Muscle layer of duodenum (tissue), 2 donors: ENCODE data around the gene MAML2.

ENCODE experiments used
- H3K27ac ChIP-seq: one replicate; pipeline ENCODE4 v1.7.0; 2013; ENCODE audit warnings: mild to moderate bottlenecking, low read length
- H3K27me3 ChIP-seq: one replicate; pipeline ENCODE4 v1.7.0; 2013; ENCODE audit warnings: low read depth, mild to moderate bottlenecking, control low read depth, low read length
- H3K36me3 ChIP-seq, 2 donors: one replicate each; pipeline ENCODE4 v1.7.0; 2013; ENCODE audit warnings: low read length in 2 of 2, control low read depth in 1 of 2, mild to moderate bottlenecking in 1 of 2; ENCODE audit not compliant: insufficient read depth in 2 of 2, control insufficient read depth in 1 of 2
- H3K4me1 ChIP-seq, 2 donors: one replicate each; pipeline ENCODE4 v1.7.0; 2013; ENCODE audit warnings: low read length in 2 of 2, mild to moderate bottlenecking in 2 of 2, control low read depth in 1 of 2, moderate library complexity in 1 of 2; ENCODE audit not compliant: insufficient read depth in 2 of 2, control insufficient read depth in 1 of 2
- H3K4me3 ChIP-seq, 2 donors: one replicate each; pipeline ENCODE4 v1.7.0; 2013; ENCODE audit warnings: low read length in 2 of 2, low read depth in 1 of 2, mild to moderate bottlenecking in 1 of 2
- H3K9me3 ChIP-seq, 2 donors: one replicate each; pipeline ENCODE4 v1.7.0; 2013; ENCODE audit warnings: low read length in 2 of 2, control low read depth in 1 of 2, mild to moderate bottlenecking in 1 of 2; ENCODE audit not compliant: control insufficient read depth in 1 of 2
- donor health status: healthy.

The MAML2 gene

GRCh38 chr11:96366024-96366423 is 23.0 kb upstream of the MAML2 start:
- H3K27me3 ChIP-seq = no peaks in the 10 kb centered on the region
- no peaks in the 10 kb centered on the region for H3K4me1 ChIP-seq
- H3K36me3 ChIP-seq = peaks cover 6 to 25% of the 10 kb centered on the region in 2 donors
- no peak overlapping the region for H3K27ac ChIP-seq
- H3K9me3 ChIP-seq = peaks cover 0 to 2% of the 10 kb centered on the region in 2 donors
- no peak overlapping the region for H3K4me3 ChIP-seq

- Histone ChIP-seq H3K9me3 (peaks cover 0 to 2% of the 10 kb centered on the region in 2 donors), H3K4me1 (no peaks in the 10 kb centered on the region), H3K4me3 (no peak overlapping the region), H3K36me3 (peaks cover 1 to 25% of the 10 kb centered on the region in 2 donors), H3K27me3 (no peaks in the 10 kb centered on the region), H3K27ac (no peak overlapping the region)
These were observed 22.5 kb upstream of the MAML2 start for GRCh38 chr11:96365493-96365892.

- Histone ChIP-seq H3K4me3 (no peak overlapping the region), H3K27ac (no peak overlapping the region), H3K27me3 (no peaks in the 10 kb centered on the region), H3K9me3 (no peaks in the 10 kb centered on the region), H3K4me1 (no peaks in the 10 kb centered on the region), H3K36me3 (peaks cover 15 to 22% of the 10 kb centered on the region in 2 donors)
These were observed 18.8 kb upstream of the MAML2 start for GRCh38 chr11:96361778-96362177.

DNA sequence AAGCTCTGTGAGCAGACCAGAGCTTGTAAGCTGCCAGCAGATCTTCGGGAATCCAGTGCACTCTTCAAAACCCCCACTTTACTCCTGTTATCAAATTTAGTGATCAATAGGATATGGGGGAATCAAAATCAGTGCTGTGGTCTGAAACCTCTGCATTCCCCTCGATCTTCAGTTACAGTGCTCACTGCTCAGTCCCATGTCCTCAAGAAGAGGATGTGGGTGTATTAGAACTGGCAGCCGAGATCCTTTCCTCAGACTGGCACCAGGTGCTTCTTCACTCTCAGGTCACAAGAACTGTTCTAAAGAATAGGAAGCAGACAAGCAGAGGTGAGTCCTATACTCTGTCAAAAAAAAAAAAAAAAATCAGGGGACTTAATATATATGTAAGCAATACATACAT is 15.3 kb upstream of the MAML2 start:
- no peaks in the 10 kb centered on the region for H3K9me3 ChIP-seq
- no peaks in the 10 kb centered on the region for H3K27me3 ChIP-seq
- peaks cover 29 to 31% of the 10 kb centered on the region in 2 donors for H3K36me3 ChIP-seq
- no peaks in the 10 kb centered on the region for H3K4me1 ChIP-seq
- no peak overlapping the region for H3K4me3 ChIP-seq
- H3K27ac ChIP-seq = no peak overlapping the region

- no peaks in the 10 kb centered on the region for H3K27me3 ChIP-seq
- H3K9me3 ChIP-seq = no peaks in the 10 kb centered on the region
- peaks cover 29 to 31% of the 10 kb centered on the region in 2 donors for H3K36me3 ChIP-seq
- H3K4me3 ChIP-seq = no peak overlapping the region
- no peak overlapping the region for H3K27ac ChIP-seq
- no peaks in the 10 kb centered on the region for H3K4me1 ChIP-seq
These were observed 14.8 kb upstream of the MAML2 start for GRCh38 chr11:96357794-96358193.

- Histone ChIP-seq H3K27me3 (no peaks in the 10 kb centered on the region), H3K36me3 (peaks cover 29 to 31% of the 10 kb centered on the region in 2 donors), H3K9me3 (no peaks in the 10 kb centered on the region), H3K4me3 (no peak overlapping the region), H3K4me1 (no peaks in the 10 kb centered on the region), H3K27ac (no peak overlapping the region)
These were observed 13.9 kb upstream of the MAML2 start for GRCh38 chr11:96356848-96357247.

GRCh38 chr11:96342014-96342960 is 708 bp downstream of the MAML2 start:
- H3K4me1 ChIP-seq = peaks cover 39 to 41% of the 10 kb centered on the region in 2 donors
- peaks cover 0 to 10% of the 10 kb centered on the region in 2 donors for H3K36me3 ChIP-seq
- H3K27ac ChIP-seq = peak overlapping the region; percentile 96
- no peaks in the 10 kb centered on the region for H3K27me3 ChIP-seq
- peak overlapping the region; percentile 85 to 100 for H3K4me3 ChIP-seq
- no peaks in the 10 kb centered on the region for H3K9me3 ChIP-seq

GRCh38 chr11:96341211-96342013 is 1.6 kb downstream of the MAML2 start:
- Histone ChIP-seq H3K27ac (peak overlapping the region; percentile 96), H3K4me3 (peak overlapping the region; percentile 85 to 100), H3K36me3 (peaks cover 0 to 10% of the 10 kb centered on the region in 2 donors), H3K9me3 (no peaks in the 10 kb centered on the region), H3K4me1 (peaks cover 40 to 41% of the 10 kb centered on the region in 2 donors), H3K27me3 (no peaks in the 10 kb centered on the region)

DNA sequence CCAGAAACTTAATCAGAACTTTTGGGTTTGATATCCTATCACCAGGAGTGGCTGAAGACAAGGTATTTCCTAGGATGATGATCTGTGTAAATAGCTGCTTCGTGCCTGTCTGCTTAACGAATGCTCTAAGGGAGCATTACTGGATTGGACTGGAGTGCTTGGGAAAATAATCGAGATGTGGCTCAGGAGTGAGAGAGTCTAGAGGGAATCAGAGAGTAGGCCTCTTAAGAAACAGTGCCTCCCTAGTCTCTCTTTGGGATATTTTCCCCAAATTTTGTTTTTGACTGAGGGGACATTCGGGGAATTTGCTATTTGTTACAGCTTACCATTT is 2.5 kb downstream of the MAML2 start:
- H3K4me3 ChIP-seq = peak overlapping the region; percentile 85 to 100
- no peaks in the 10 kb centered on the region for H3K27me3 ChIP-seq
- H3K4me1 ChIP-seq = peaks cover 40 to 41% of the 10 kb centered on the region in 2 donors

DNA sequence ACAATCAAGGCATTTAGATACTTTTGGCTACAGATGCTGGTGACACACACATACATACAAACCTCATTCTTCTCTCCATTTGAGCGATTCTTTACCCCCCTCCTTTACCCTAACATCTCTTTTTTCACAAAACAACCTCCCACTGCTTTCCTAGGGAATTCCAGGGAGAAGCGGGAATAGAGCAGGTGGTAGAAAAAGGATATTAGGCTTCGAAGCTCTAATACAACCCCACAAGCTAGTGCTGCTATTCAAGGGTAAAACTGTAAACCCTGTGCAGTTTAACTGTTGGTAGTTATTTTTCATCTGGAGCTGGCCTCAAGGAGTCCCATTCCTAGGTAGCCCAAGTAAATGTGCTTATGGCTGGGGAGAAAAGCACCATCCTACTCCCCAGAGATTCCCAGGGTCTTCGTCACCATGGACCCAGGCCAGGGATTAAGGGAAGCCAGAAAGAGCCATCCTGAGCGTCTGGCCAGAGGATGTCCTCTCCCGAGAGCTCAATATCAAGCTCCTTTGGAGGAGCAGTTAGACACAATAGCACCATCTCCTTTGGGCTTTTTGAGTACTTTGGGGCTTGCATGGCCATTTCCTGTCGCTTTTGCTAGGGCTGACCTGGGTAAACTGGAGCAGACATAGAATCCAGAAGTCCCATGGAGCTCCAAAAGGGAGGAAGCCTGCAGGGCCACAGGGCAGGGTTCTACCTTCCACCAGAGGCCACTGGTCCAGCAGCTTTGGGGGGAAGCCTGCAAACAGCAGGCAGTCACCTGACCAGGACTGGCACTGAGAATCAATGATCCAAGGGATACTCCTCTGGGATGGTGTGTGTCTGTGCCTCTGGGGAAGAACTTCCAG is 3.1 kb downstream of the MAML2 start:
- Histone ChIP-seq H3K27me3 (no peaks in the 10 kb centered on the region), H3K27ac (peak overlapping the region; percentile 50), H3K36me3 (peaks cover 0 to 10% of the 10 kb centered on the region in 2 donors), H3K4me1 (peaks cover 40 to 41% of the 10 kb centered on the region in 2 donors), H3K4me3 (peak overlapping the region; percentile 85 to 100), H3K9me3 (no peaks in the 10 kb centered on the region)

More for the DNA sequence above, 2.5 kb downstream of the MAML2 start:
- peaks cover 0 to 10% of the 10 kb centered on the region in 2 donors for H3K36me3 ChIP-seq
- H3K27ac ChIP-seq = peak overlapping the region; percentile 50
- H3K9me3 ChIP-seq = no peaks in the 10 kb centered on the region
